SH-SY5Y (cell line): ENCODE measurements around the gene RNU1-2.

Experiments used
- GATA2 ChIP-seq: IDR thresholded peaks from 2 replicates; pipeline ENCODE4 v1.6.1; 2011; ENCODE audit warnings: mild to moderate bottlenecking, low read depth, low read length
- GATA3 ChIP-seq: IDR thresholded peaks from 2 replicates; pipeline ENCODE4 v1.6.1; 2011; ENCODE audit warnings: low read depth, mild to moderate bottlenecking, low read length, moderate library complexity

GRCh38 chr1:16915627-16915973 is 19.8 kb downstream of the RNU1-2 start:
- no peak for TF ChIP-seq GATA2
- TF ChIP-seq GATA3: no peak
